KMS-11 (cell line): ENCODE measurements around the gene GRAMD4.

Experiments
- H2AFZ ChIP-seq: fragments of 200-600 bp; sonication (generic); 2 replicates; pipeline ENCODE4 v1.6.1; 2016; ENCODE audit warnings: antibody characterized with exemption, mixed run types, low read depth
- H3K27ac ChIP-seq: fragments of 200-600 bp; sonication (generic); 2 replicates; pipeline ENCODE4 v1.6.1; 2016; ENCODE audit warnings: mild to moderate bottlenecking, mixed run types
- H3K27me3 ChIP-seq: fragments of 200-600 bp; sonication (generic); 2 replicates; pipeline ENCODE4 v1.6.1; 2017; ENCODE audit warnings: mild to moderate bottlenecking, low read depth, mixed run types, moderate library complexity; ENCODE audit not compliant: insufficient read depth
- H3K36me3 ChIP-seq: fragments of 200-600 bp; sonication (generic); 2 replicates; pipeline ENCODE4 v1.6.1; 2017; ENCODE audit warnings: mild to moderate bottlenecking, mixed run types; ENCODE audit not compliant: insufficient read depth
- H3K4me1 ChIP-seq: fragments of 200-600 bp; sonication (generic); 2 replicates; pipeline ENCODE4 v1.6.1; 2016; ENCODE audit warnings: mild to moderate bottlenecking, low read depth, mixed run types; ENCODE audit not compliant: poor library complexity, severe bottlenecking
- H3K4me2 ChIP-seq: fragments of 200-600 bp; sonication (generic); 2 replicates; pipeline ENCODE4 v1.7.0; 2016; ENCODE audit warnings: mild to moderate bottlenecking, mixed run types
- H3K4me3 ChIP-seq: fragments of 200-600 bp; sonication (generic); IDR thresholded peaks from 2 replicates; pipeline ENCODE4 v1.6.1; 2017; ENCODE audit warnings: low read depth, low read length, mixed read lengths; ENCODE audit not compliant: insufficient read depth
- H3K79me2 ChIP-seq: fragments of 200-600 bp; sonication (generic); 2 replicates; pipeline ENCODE4 v1.6.1; 2016; ENCODE audit warnings: low read depth, mixed run types; ENCODE audit not compliant: insufficient read depth
- H3K9ac ChIP-seq: fragments of 200-600 bp; sonication (generic); 2 replicates; pipeline ENCODE4 v1.6.1; 2016; ENCODE audit warnings: mild to moderate bottlenecking, mixed run types
- H4K20me1 ChIP-seq: fragments of 200-600 bp; sonication (generic); 2 replicates; pipeline ENCODE4 v1.6.1; 2016; ENCODE audit warnings: mild to moderate bottlenecking, mixed run types; ENCODE audit not compliant: insufficient read depth
- CTCF ChIP-seq: fragments of 200-600 bp; sonication (generic); conservative IDR thresholded peaks from 2 replicates; pipeline ENCODE4 v1.6.1; 2017; ENCODE audit warnings: low read depth, mild to moderate bottlenecking, antibody characterized with exemption, low read length, moderate library complexity, mixed read lengths

Gene GRAMD4

DNA sequence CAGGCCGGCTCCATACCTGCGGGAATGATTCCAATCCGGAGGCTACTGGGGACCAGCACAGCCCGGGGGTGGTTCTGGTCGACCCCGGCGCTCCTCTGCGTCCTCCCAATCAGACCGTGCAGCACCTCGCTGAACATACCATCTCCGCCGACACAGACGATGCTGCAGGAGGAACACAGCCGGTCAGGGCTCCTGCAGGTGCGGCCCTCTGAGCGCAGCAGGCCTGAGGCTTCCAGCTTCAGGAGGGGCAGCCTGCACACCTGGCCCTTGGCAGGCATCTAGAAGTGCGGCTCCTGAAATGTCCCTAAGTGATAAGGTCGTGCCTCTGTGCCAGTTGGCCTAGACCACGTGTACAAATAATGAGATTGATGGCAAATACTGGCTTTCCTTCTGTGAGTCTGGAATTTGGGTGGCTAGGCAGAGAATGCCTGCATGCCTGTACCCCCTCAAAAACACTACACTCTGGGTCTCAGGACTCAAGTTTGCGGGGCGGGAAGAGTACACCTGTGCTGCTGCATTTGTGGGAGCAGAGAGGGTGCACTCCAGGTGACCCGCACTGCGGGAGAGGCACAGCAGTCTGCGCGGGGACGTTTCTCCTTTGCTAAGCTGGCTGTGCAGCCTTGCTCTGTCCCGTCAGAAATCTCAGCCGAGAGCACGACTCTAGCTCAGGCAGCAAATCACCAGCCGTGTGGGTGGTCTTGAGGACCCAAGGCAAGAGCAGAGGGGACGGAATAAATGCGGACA lies 87.8 kb downstream of the GRAMD4 start:
- H3K79me2 ChIP-seq = no peaks in the 10 kb centered on the region
- no peaks in the 10 kb centered on the region for H3K27me3 ChIP-seq
- no peaks in the 10 kb centered on the region for H4K20me1 ChIP-seq
- no peaks in the 10 kb centered on the region for H3K4me1 ChIP-seq
- H2AFZ ChIP-seq = no peak overlapping the region
- no peaks in the 10 kb centered on the region for H3K36me3 ChIP-seq
- no peak overlapping the region for H3K4me2 ChIP-seq
- H3K4me3 ChIP-seq = no peak overlapping the region
- H3K27ac ChIP-seq = no peak overlapping the region
- TF ChIP-seq CTCF = no peak
- H3K9ac ChIP-seq = no peak overlapping the region

DNA sequence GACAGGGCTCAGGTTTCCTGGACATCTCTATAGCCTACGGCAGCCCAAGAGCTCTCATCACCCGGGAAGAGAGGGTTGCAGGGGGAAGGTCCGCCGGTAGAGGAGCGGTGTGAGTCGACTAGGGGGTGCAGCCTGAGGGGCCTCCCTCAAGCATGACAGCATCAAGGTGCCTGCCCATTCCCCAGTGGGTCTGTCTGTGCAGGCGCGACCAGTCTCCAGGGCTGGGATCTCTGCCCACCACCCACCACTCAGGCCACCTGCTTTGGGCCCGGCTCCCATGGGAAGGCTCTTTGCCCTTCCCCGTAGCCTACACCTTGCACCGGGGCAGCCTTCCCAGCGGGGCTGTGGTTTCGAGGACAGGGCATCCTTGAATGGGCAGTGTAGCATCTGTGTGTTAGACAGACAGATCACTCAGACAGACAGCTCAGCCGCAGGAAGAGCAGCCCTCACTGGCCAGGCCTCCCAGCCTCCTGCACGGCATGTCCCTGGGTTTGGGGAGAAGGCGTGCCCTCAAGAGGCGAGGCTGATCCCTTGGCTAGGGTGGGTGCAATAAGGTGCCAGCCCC lies 88.7 kb downstream of the GRAMD4 start:
- H3K4me2 ChIP-seq = no peak overlapping the region

DNA sequence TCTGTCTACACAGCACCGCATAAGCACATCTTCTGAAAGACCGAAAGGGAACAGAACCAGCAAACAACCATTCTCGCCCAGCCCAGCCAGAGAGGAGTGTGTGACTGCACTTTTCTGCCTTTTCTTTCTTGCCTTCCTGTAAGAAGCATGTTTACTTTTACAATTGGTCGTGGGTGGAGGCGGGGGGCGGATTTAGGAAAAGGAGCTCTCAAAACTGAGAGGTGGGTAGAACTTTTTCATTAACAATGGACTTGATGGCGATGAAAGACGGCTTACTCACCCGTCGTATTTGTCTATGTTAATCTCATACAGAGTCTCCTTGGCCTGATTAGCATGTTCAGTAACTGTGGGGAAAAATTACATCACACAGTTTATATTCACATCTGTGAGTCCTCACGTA lies 90.6 kb downstream of the GRAMD4 start:
- Histone ChIP-seq H4K20me1 (no peaks in the 10 kb centered on the region), H3K79me2 (no peaks in the 10 kb centered on the region), H3K4me1 (no peaks in the 10 kb centered on the region), H3K4me3 (no peak overlapping the region), H3K9ac (no peak overlapping the region), H2AFZ (no peak overlapping the region), H3K27ac (no peak overlapping the region), H3K4me2 (no peak overlapping the region), H3K36me3 (no peaks in the 10 kb centered on the region), H3K27me3 (no peaks in the 10 kb centered on the region)
- no peak for TF ChIP-seq CTCF

More for the DNA sequence above, 88.7 kb downstream of the GRAMD4 start:
- no peak for TF ChIP-seq CTCF
- Histone ChIP-seq H3K79me2 (no peaks in the 10 kb centered on the region), H2AFZ (no peak overlapping the region), H3K4me1 (no peaks in the 10 kb centered on the region), H3K27me3 (no peaks in the 10 kb centered on the region), H3K4me3 (no peak overlapping the region), H3K9ac (no peak overlapping the region), H4K20me1 (no peaks in the 10 kb centered on the region), H3K27ac (no peak overlapping the region), H3K36me3 (no peaks in the 10 kb centered on the region)

GRCh38 chr22:46712288-46712687 lies 92.1 kb downstream of the GRAMD4 start:
- Histone ChIP-seq H2AFZ (no peak overlapping the region), H3K4me3 (no peak overlapping the region), H3K4me1 (no peaks in the 10 kb centered on the region), H3K9ac (no peak overlapping the region), H3K79me2 (no peaks in the 10 kb centered on the region), H4K20me1 (no peaks in the 10 kb centered on the region), H3K27ac (no peak overlapping the region), H3K27me3 (no peaks in the 10 kb centered on the region), H3K4me2 (no peak overlapping the region), H3K36me3 (no peaks in the 10 kb centered on the region)
- no peak for TF ChIP-seq CTCF
